HepG2 (cell line): ENCODE measurements around the gene GLUD2. TPM values are rescaled to one million over a fixed set of nuclear protein-coding genes. Genes with fewer than 3 reads are reported as not detected.

Source experiments
- GTF2F1 ChIP-seq: fragments of 150-350 bp; IDR thresholded peaks from 2 replicates; pipeline ENCODE4 v1.6.1; 2014; ENCODE audit warnings: low read length
- HNRNPUL1 ChIP-seq: fragments of 200-400 bp; formaldehyde crosslinking; IDR thresholded peaks from 2 replicates; pipeline ENCODE4 v1.6.1; 2017; ENCODE audit warnings: low read depth, mild to moderate bottlenecking, low read length, moderate library complexity
- NFE2 ChIP-seq: sonication (generic); formaldehyde crosslinking; IDR thresholded peaks from 2 replicates; pipeline ENCODE4 v1.4.0; 2020; ENCODE audit warnings: missing genetic modification reagents
- RFXANK ChIP-seq: IDR thresholded peaks from 2 replicates; pipeline ENCODE4 v1.6.1; 2016
- RORA ChIP-seq: sonication (generic); formaldehyde crosslinking; IDR thresholded peaks from 2 replicates; pipeline ENCODE4 v1.5.0; 2020; ENCODE audit warnings: mild to moderate bottlenecking, missing genetic modification reagents, moderate library complexity
- ZNF317 ChIP-seq: sonication (generic); formaldehyde crosslinking; IDR thresholded peaks from 2 replicates; pipeline ENCODE4 v1.5.0; 2020; ENCODE audit warnings: mild to moderate bottlenecking, missing genetic modification reagents
- ZNF720 ChIP-seq: sonication (generic); formaldehyde crosslinking; IDR thresholded peaks from 2 replicates; pipeline ENCODE4 v1.4.0; 2020; ENCODE audit warnings: missing genetic modification reagents
- ZSCAN29 ChIP-seq: sonication (generic); formaldehyde crosslinking; conservative IDR thresholded peaks from 2 replicates; pipeline ENCODE4 v1.4.0; 2020; ENCODE audit warnings: mild to moderate bottlenecking, missing genetic modification reagents
- polyA plus RNA-seq, 8 experiments: library from polyadenylated mRNA; depleted of rRNA in 3 of 8; stranded (reverse) in 7 of 8; unstranded in 1 of 8; fragments of >200 nt; fragmentation: Illumina TruSeq in 4 of 8; extraction: Trizol in 4 of 8; gene quantifications; 2 replicates each; pipeline versions ENCODE4 v1.2.1 to v1.2.3, GENCODE V29; 2011 to 2016; ENCODE audit warnings: low read depth in 4 of 8, missing spikeins in 1 of 8, mixed read lengths in 1 of 8; ENCODE audit not compliant: insufficient read depth in 1 of 8
- total RNA-seq, 5 experiments: library from RNA; depleted of rRNA; stranded (reverse); fragments of >200 nt; fragmentation: Illumina TruSeq; extraction: Trizol; gene quantifications; 2 replicates each; pipeline ENCODE4 v1.2.3, GENCODE V29; 2016; ENCODE audit warnings: low read depth in 1 of 5
- TF ChIP-seq, protein P1 (sequence below): sonication (generic); formaldehyde crosslinking; IDR thresholded peaks from 2 replicates; pipeline ENCODE4 v1.8.0; 2022; ENCODE audit warnings: missing genetic modification reagents, mild to moderate bottlenecking, inconsistent platforms, borderline replicate concordance
- TF ChIP-seq, protein P2 (sequence below): sonication (generic); formaldehyde crosslinking; conservative IDR thresholded peaks from 2 replicates; pipeline ENCODE4 v1.8.1; 2023; ENCODE audit warnings: missing genetic modification reagents
- TF ChIP-seq, protein P3 (sequence below): sonication (generic); formaldehyde crosslinking; IDR thresholded peaks from 2 replicates; pipeline ENCODE4 v1.4.0; 2020; ENCODE audit warnings: missing genetic modification reagents, mild to moderate bottlenecking, borderline replicate concordance
- TF ChIP-seq, protein P4 (sequence below): IDR thresholded peaks from 2 replicates; pipeline ENCODE4 v1.4.0; 2020; ENCODE audit warnings: mild to moderate bottlenecking, missing genetic modification reagents
- TF ChIP-seq, protein P5 (sequence below), 2 experiments: sonication (generic) in 1 of 2; formaldehyde crosslinking in 1 of 2; IDR thresholded peaks; 2 replicates each; pipeline versions ENCODE4 v1.6.1 to v1.9.0; 2014 to 2022; ENCODE audit warnings: antibody characterized with exemption in 1 of 2, borderline replicate concordance in 1 of 2, inconsistent platforms in 1 of 2, low read depth in 1 of 2, missing genetic modification reagents in 1 of 2

Gene GLUD2
- total and polyA plus RNA-seq, 2 of the 13 experiments (the other 11 are each of a cell fraction or from before 2014, with no cell fraction given), result 3.4 to 8.0 TPM

DNA sequence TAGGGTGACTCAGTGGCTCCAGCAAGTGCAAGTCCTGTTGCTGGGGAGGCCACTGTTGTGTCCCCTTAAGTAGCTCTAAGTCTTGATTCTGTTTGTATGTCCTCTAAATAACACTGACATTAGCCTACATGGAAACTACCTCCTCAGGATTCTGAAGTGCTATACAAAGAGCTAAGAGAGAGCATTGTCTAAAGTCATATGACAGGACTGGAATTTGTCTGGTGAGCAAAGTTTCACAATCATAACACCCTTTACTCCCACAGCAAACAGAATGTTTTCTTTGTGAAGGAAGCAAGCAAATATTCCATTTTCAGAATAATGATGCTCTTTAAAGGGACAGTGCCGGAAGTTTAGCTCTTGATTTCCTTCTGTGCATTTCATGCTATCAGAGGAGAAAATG, 38.5 kb upstream of the GLUD2 start (continued):
- TF ChIP-seq, protein P1, sequence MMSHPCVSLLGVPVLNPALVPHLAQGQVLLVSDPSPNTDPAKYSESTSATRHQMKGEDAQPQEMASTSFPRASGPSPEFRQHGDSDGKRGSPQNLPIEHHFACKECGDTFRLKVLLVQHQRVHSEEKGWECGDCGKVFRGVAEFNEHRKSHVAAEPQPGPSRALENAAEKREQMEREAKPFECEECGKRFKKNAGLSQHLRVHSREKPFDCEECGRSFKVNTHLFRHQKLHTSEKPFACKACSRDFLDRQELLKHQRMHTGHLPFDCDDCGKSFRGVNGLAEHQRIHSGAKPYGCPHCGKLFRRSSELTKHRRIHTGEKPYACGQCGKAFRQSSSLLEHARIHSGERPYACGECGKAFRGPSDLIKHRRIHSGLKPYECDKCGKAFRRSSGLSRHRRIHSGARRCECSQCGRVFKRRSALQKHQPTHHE, result no peak
- TF ChIP-seq HNRNPUL1 (no peak), ZNF317 (CRISPR knock-in tag) (no peak), RFXANK (CRISPR knock-in tag) (no peak), GTF2F1 (no peak), NFE2 (CRISPR knock-in tag) (no peak), ZSCAN29 (CRISPR knock-in tag) (no peak), ZNF720 (no peak), RORA (no peak)
- TF ChIP-seq, protein P2, sequence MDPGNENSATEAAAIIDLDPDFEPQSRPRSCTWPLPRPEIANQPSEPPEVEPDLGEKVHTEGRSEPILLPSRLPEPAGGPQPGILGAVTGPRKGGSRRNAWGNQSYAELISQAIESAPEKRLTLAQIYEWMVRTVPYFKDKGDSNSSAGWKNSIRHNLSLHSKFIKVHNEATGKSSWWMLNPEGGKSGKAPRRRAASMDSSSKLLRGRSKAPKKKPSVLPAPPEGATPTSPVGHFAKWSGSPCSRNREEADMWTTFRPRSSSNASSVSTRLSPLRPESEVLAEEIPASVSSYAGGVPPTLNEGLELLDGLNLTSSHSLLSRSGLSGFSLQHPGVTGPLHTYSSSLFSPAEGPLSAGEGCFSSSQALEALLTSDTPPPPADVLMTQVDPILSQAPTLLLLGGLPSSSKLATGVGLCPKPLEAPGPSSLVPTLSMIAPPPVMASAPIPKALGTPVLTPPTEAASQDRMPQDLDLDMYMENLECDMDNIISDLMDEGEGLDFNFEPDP, result no peak
- TF ChIP-seq, protein P3, sequence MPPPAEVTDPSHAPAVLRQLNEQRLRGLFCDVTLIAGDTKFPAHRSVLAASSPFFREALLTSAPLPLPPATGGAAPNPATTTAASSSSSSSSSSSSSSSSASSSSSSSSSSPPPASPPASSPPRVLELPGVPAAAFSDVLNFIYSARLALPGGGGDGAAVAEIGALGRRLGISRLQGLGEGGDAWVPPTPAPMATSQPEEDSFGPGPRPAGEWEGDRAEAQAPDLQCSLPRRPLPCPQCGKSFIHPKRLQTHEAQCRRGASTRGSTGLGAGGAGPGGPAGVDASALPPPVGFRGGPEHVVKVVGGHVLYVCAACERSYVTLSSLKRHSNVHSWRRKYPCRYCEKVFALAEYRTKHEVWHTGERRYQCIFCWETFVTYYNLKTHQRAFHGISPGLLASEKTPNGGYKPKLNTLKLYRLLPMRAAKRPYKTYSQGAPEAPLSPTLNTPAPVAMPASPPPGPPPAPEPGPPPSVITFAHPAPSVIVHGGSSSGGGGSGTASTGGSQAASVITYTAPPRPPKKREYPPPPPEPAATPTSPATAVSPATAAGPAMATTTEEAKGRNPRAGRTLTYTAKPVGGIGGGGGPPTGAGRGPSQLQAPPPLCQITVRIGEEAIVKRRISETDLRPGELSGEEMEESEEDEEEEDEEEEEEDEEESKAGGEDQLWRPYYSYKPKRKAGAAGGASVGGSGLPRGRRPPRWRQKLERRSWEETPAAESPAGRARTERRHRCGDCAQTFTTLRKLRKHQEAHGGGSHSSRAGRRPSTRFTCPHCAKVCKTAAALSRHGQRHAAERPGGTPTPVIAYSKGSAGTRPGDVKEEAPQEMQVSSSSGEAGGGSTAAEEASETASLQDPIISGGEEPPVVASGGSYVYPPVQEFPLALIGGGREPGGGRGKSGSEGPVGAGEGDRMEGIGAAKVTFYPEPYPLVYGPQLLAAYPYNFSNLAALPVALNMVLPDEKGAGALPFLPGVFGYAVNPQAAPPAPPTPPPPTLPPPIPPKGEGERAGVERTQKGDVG (CRISPR knock-in tag), result no peak
- TF ChIP-seq, protein P4, sequence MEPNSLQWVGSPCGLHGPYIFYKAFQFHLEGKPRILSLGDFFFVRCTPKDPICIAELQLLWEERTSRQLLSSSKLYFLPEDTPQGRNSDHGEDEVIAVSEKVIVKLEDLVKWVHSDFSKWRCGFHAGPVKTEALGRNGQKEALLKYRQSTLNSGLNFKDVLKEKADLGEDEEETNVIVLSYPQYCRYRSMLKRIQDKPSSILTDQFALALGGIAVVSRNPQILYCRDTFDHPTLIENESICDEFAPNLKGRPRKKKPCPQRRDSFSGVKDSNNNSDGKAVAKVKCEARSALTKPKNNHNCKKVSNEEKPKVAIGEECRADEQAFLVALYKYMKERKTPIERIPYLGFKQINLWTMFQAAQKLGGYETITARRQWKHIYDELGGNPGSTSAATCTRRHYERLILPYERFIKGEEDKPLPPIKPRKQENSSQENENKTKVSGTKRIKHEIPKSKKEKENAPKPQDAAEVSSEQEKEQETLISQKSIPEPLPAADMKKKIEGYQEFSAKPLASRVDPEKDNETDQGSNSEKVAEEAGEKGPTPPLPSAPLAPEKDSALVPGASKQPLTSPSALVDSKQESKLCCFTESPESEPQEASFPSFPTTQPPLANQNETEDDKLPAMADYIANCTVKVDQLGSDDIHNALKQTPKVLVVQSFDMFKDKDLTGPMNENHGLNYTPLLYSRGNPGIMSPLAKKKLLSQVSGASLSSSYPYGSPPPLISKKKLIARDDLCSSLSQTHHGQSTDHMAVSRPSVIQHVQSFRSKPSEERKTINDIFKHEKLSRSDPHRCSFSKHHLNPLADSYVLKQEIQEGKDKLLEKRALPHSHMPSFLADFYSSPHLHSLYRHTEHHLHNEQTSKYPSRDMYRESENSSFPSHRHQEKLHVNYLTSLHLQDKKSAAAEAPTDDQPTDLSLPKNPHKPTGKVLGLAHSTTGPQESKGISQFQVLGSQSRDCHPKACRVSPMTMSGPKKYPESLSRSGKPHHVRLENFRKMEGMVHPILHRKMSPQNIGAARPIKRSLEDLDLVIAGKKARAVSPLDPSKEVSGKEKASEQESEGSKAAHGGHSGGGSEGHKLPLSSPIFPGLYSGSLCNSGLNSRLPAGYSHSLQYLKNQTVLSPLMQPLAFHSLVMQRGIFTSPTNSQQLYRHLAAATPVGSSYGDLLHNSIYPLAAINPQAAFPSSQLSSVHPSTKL (CRISPR knock-in tag), result peak; percentile 89
- TF ChIP-seq, protein P5, sequence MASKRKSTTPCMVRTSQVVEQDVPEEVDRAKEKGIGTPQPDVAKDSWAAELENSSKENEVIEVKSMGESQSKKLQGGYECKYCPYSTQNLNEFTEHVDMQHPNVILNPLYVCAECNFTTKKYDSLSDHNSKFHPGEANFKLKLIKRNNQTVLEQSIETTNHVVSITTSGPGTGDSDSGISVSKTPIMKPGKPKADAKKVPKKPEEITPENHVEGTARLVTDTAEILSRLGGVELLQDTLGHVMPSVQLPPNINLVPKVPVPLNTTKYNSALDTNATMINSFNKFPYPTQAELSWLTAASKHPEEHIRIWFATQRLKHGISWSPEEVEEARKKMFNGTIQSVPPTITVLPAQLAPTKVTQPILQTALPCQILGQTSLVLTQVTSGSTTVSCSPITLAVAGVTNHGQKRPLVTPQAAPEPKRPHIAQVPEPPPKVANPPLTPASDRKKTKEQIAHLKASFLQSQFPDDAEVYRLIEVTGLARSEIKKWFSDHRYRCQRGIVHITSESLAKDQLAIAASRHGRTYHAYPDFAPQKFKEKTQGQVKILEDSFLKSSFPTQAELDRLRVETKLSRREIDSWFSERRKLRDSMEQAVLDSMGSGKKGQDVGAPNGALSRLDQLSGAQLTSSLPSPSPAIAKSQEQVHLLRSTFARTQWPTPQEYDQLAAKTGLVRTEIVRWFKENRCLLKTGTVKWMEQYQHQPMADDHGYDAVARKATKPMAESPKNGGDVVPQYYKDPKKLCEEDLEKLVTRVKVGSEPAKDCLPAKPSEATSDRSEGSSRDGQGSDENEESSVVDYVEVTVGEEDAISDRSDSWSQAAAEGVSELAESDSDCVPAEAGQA (IDR thresholded peaks at IDR 0.05; ENCODE audit: low read depth), result no peak
- TF ChIP-seq, protein P5 (CRISPR knock-in tag; IDR thresholded peaks at IDR 0.05; ENCODE audit: borderline replicate concordance), result no peak
